OCI-LY1 (cell line): ENCODE results near the gene HOXA5.
A peak's percentile ranks its signal among the peaks of the same experiment; 100 is the strongest.

Experiments used
- EZH2 ChIP-seq: fragments of 200-600 bp; sonication (generic), shearing (Covaris generic); IDR thresholded peaks from 2 replicates; pipeline ENCODE4 v1.8.0; 2017; ENCODE audit warnings: borderline replicate concordance, mixed run types, mild to moderate bottlenecking, antibody characterized with exemption, low read length, moderate library complexity, mixed read lengths
- TF ChIP-seq, protein P1 (sequence below): fragments of 200-600 bp; sonication (generic), shearing (Covaris generic); IDR thresholded peaks from 2 replicates; pipeline ENCODE4 v1.5.1; 2017; ENCODE audit warnings: mild to moderate bottlenecking, antibody characterized with exemption, low read length, moderate library complexity, mixed read lengths

DNA sequence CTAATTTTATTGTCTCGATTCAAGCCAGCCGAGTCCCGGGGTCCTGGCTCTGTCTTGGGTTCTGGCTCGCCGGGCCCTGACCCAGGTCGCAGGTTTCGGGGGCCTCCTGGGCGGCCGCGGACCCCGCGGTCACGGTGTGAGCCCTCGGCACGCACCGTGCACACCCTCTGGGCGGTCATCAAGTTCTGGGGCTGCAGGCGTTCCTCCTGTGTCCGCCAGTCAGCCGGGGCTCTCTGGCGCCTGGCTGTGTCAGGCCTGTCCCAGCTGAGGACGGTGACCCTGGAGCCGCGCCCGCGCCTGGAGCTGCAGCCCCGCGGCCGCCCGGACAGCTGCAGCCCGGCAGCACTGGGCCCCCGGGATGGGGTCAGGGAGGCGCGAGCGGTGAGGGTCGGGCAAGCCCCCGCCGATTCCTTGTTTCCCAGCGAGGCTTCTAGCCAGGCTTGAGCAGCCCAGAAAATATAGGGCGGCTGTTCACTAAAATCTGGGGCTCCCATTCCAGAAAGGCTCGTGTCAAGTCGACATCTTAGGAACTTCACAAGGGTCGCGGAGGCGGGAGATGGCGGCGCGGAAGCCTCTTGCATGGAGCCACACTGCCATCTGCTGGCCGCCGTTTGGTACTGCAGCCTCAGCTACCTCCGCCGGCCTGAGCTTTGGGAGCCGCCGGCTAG, 17.2 kb upstream of the HOXA5 start:
- TF ChIP-seq, protein P1, sequence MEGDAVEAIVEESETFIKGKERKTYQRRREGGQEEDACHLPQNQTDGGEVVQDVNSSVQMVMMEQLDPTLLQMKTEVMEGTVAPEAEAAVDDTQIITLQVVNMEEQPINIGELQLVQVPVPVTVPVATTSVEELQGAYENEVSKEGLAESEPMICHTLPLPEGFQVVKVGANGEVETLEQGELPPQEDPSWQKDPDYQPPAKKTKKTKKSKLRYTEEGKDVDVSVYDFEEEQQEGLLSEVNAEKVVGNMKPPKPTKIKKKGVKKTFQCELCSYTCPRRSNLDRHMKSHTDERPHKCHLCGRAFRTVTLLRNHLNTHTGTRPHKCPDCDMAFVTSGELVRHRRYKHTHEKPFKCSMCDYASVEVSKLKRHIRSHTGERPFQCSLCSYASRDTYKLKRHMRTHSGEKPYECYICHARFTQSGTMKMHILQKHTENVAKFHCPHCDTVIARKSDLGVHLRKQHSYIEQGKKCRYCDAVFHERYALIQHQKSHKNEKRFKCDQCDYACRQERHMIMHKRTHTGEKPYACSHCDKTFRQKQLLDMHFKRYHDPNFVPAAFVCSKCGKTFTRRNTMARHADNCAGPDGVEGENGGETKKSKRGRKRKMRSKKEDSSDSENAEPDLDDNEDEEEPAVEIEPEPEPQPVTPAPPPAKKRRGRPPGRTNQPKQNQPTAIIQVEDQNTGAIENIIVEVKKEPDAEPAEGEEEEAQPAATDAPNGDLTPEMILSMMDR: peak; percentile 99
- no peak for TF ChIP-seq EZH2
